Lower lobe of right lung (tissue), 2 donors: ENCODE measurements around the gene RTCB. TPM values are rescaled to one million over a fixed set of nuclear protein-coding genes. Genes with fewer than 3 reads are reported as not detected.

Experiments
- ATAC-seq, 2 donors: fragments of 200-7000 bp; cut with Tn5 transposase; one replicate each; pipeline ENCODE4 v1.9.1; 2020 to 2022; ENCODE audit warnings: mild to moderate bottlenecking in 2 of 2, moderate library complexity in 2 of 2
- DNase-seq: peaks from one replicate; pipeline ENCODE4 v3.0.0-alpha.2; 2020
- H3K27ac ChIP-seq: fragments of 200-600 bp; one replicate; pipeline ENCODE4 v1.8.0; 2022
- H3K27me3 ChIP-seq: fragments of 200-600 bp; one replicate; pipeline ENCODE4 v1.8.0; 2022; ENCODE audit warnings: low read depth
- H3K36me3 ChIP-seq: fragments of 200-600 bp; one replicate; pipeline ENCODE4 v1.8.0; 2022; ENCODE audit warnings: mild to moderate bottlenecking
- H3K4me1 ChIP-seq: fragments of 200-600 bp; one replicate; pipeline ENCODE4 v1.8.0; 2022
- H3K4me3 ChIP-seq: fragments of 200-600 bp; one replicate; pipeline ENCODE4 v1.8.0; 2022; ENCODE audit warnings: mild to moderate bottlenecking
- H3K9me3 ChIP-seq: fragments of 200-600 bp; one replicate; pipeline ENCODE4 v1.8.0; 2022
- intact Hi-C: fragments of 100-400 bp; cut with DNase I; formaldehyde crosslinking; loops from one replicate; pipeline ENCODE4 v1.11.0; 2022
- total RNA-seq: library from RNA; stranded (reverse); fragmentation: NEBNext Ultra II Directional; extraction: Animal tissue kit (Norgen Biotek cat#: 25700); gene quantifications from one replicate; pipeline ENCODE4 v1.2.1, GENCODE V29; 2021
- TF ChIP-seq, protein P1 (sequence below): fragments of 200-600 bp; IDR thresholded peaks from one replicate; pipeline ENCODE4 v1.8.0; 2022; ENCODE audit warnings: antibody characterized with exemption, mild to moderate bottlenecking
- donor health status: DM: no; HTN: yes; CAD: no; lungs with severe emphysema.

The RTCB gene
- total RNA-seq, 1 donor from 2014 or later: 58.2 TPM

DNA sequence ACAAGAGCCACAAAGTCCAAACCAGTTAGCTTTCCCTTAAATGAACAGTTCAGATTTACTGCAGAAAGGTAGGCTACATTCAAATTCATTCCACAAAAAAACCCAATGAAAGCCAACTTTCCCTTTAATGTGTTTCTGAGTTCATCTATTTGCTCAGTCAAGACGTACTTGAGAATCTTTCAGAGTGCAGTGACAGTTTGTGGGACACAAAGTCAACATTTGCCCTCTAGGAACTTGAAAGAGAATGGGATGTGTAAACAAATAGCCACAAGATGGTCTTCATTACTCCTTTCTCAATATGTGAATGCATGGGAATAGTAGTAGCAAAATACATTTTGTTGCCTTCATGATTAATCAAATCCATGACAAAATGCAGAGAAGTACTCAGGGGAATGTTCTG lies 15.8 kb downstream of the RTCB start:
- H3K9me3 ChIP-seq: no peaks in the 10 kb centered on the region
- TF ChIP-seq, protein P1, sequence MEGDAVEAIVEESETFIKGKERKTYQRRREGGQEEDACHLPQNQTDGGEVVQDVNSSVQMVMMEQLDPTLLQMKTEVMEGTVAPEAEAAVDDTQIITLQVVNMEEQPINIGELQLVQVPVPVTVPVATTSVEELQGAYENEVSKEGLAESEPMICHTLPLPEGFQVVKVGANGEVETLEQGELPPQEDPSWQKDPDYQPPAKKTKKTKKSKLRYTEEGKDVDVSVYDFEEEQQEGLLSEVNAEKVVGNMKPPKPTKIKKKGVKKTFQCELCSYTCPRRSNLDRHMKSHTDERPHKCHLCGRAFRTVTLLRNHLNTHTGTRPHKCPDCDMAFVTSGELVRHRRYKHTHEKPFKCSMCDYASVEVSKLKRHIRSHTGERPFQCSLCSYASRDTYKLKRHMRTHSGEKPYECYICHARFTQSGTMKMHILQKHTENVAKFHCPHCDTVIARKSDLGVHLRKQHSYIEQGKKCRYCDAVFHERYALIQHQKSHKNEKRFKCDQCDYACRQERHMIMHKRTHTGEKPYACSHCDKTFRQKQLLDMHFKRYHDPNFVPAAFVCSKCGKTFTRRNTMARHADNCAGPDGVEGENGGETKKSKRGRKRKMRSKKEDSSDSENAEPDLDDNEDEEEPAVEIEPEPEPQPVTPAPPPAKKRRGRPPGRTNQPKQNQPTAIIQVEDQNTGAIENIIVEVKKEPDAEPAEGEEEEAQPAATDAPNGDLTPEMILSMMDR: no peak
- ATAC-seq (no peak), DNase-seq (no peak)
- no peak overlapping the region for H3K27ac ChIP-seq
- H3K36me3 ChIP-seq: peaks cover 100% of the 10 kb centered on the region
- H3K4me3 ChIP-seq: no peak overlapping the region
- intact Hi-C loops: no loop called here
- H3K27me3 ChIP-seq: no peaks in the 10 kb centered on the region
- peaks cover 9% of the 10 kb centered on the region for H3K4me1 ChIP-seq

- Histone ChIP-seq H3K27me3 (no peaks in the 10 kb centered on the region), H3K36me3 (peaks cover 100% of the 10 kb centered on the region), H3K4me1 (peaks cover 9% of the 10 kb centered on the region), H3K27ac (no peak overlapping the region), H3K9me3 (no peaks in the 10 kb centered on the region), H3K4me3 (no peak overlapping the region)
- ATAC-seq (no peak), DNase-seq (no peak)
- TF ChIP-seq, protein P1: no peak
- intact Hi-C loops: no loop called here
Measured at GRCh38 chr22:32395107-32395506, 16.9 kb downstream of the RTCB start.

DNA sequence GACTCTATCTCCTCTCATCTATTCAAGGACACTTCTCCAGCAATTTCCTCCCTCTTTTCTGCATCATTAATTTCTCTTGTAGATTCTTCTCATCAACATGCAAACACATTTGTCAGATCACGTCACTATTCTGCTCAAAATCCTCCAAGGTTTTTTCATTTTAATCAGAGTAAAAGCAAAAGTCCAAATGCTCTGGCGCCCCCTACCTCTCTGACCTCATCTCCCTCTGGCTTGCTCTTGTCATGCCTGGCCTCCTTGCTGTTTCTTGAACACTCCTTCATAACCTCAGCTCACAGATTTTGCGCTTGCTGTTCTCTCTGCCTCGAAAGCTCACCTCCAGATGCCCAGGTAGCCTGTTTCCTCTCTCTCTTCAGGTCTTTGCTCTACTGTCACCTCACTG lies 22.4 kb downstream of the RTCB start:
- intact Hi-C loops: no loop called here
- H3K4me1 ChIP-seq: no peaks in the 10 kb centered on the region
- ATAC-seq (no peak), DNase-seq (no peak)
- peaks cover 90% of the 10 kb centered on the region for H3K36me3 ChIP-seq
- no peak overlapping the region for H3K27ac ChIP-seq
- no peak overlapping the region for H3K4me3 ChIP-seq
- TF ChIP-seq, protein P1: peak; percentile 37
- H3K27me3 ChIP-seq: no peaks in the 10 kb centered on the region
- H3K9me3 ChIP-seq: no peaks in the 10 kb centered on the region

GRCh38 chr22:32385681-32386080 lies 26.4 kb downstream of the RTCB start:
- Histone ChIP-seq H3K27ac (no peak overlapping the region), H3K27me3 (no peaks in the 10 kb centered on the region), H3K4me3 (no peak overlapping the region), H3K36me3 (peaks cover 50% of the 10 kb centered on the region), H3K4me1 (no peaks in the 10 kb centered on the region), H3K9me3 (no peaks in the 10 kb centered on the region)
- TF ChIP-seq, protein P1: no peak
- DNase-seq (no peak), ATAC-seq (no peak)
- intact Hi-C loops: no loop called here

DNA sequence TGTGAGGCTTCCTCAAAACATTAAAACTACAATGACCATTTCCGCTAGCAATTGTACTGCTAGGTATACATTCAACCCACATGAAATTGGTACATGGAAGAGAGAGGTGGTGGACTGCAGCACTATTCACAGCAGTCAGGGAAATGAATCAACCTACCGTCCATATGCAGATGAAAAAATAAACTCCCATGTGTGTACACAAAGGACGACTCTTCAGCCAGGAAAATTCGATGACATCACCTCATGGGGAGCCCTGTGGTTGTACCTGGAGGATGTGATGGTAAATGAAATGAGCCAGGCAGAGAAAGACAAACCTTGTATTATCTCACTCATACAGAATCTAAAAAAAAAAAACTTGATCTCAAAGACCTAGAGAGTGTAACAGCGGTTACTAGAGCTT lies 31.1 kb downstream of the RTCB start:
- TF ChIP-seq, protein P1: no peak
- Histone ChIP-seq H3K4me3 (no peak overlapping the region), H3K9me3 (no peaks in the 10 kb centered on the region), H3K36me3 (peaks cover 3% of the 10 kb centered on the region), H3K4me1 (no peaks in the 10 kb centered on the region), H3K27ac (no peak overlapping the region), H3K27me3 (no peaks in the 10 kb centered on the region)
- intact Hi-C loops: no loop called here
- no peak for DNase-seq
- ATAC-seq: no peak
